DOHH2 (cell line): ENCODE data around the gene ABHD1.

ENCODE experiments used
- CTCF ChIP-seq: fragments of 200-600 bp; sonication (generic); IDR thresholded peaks from one replicate; pipeline ENCODE4 v1.5.1; 2014; ENCODE audit warnings: antibody characterized with exemption, mild to moderate bottlenecking, low read depth, low read length; ENCODE audit not compliant: poor library complexity, severe bottlenecking
- EZH2phosphoT487 ChIP-seq: fragments of 200-600 bp; sonication (generic); IDR thresholded peaks from 2 replicates; pipeline ENCODE4 v1.6.1; 2017; ENCODE audit warnings: borderline replicate concordance, mild to moderate bottlenecking, antibody characterized with exemption, low read length, moderate library complexity, mixed read lengths

- no peak for TF ChIP-seq CTCF
- TF ChIP-seq EZH2phosphoT487, result no peak
Measured at GRCh38 chr2:27079233-27080139, 44.1 kb upstream of the ABHD1 start.
